Thoracic aorta (tissue), 2 donors: Measurements from ENCODE around the gene OR2AG1. TPM values are rescaled to one million over a fixed set of nuclear protein-coding genes. Genes with fewer than 3 reads are reported as not detected.
A peak's percentile ranks its signal among the peaks of the same experiment; 100 is the strongest.
"Not testable (repeated sequence)": the region's sequence is repeated elsewhere in the genome, so short reads cannot be mapped to it uniquely, and the experiment has no call there.

ENCODE experiments used
- ATAC-seq: fragments of 150-250 bp; one replicate; pipeline ENCODE4 v1.8.0; 2017; ENCODE audit warnings: low read depth; ENCODE audit not compliant: insufficient number of reproducible peaks, low FRiP score
- DNase-seq: peaks from one replicate; pipeline ENCODE4 v3.0.0-alpha.2; 2020; ENCODE audit warnings: low spot score
- H3K27ac ChIP-seq, 2 donors: fragments of 200-600 bp; sonication (generic); 1 replicate in 1 of 2; 2 replicates in 1 of 2; pipeline ENCODE4 v1.5.1; 2016; ENCODE audit warnings: mild to moderate bottlenecking in 2 of 2, moderate library complexity in 2 of 2
- H3K27me3 ChIP-seq: fragments of 200-600 bp; sonication (generic); replicated peaks from 2 replicates; pipeline ENCODE4 v1.6.0; 2016; ENCODE audit warnings: mild to moderate bottlenecking; ENCODE audit not compliant: insufficient read depth
- H3K36me3 ChIP-seq: fragments of 200-600 bp; sonication (generic); one replicate; pipeline ENCODE4 v1.5.1; 2016
- H3K4me1 ChIP-seq, 2 donors: fragments of 200-600 bp; sonication (generic); 1 replicate in 1 of 2; 2 replicates in 1 of 2; pipeline versions ENCODE4 v1.5.1 to v1.6.0; 2016; ENCODE audit warnings: low read depth in 2 of 2, mild to moderate bottlenecking in 1 of 2; ENCODE audit not compliant: control insufficient read depth in 1 of 2
- H3K4me3 ChIP-seq: fragments of 200-600 bp; sonication (generic); 2 replicates; pipeline ENCODE4 v1.5.1; 2016; ENCODE audit warnings: mild to moderate bottlenecking
- H3K9me3 ChIP-seq: fragments of 200-600 bp; sonication (generic); 2 replicates; pipeline ENCODE4 v1.5.1; 2016
- total RNA-seq, 2 donors: library from RNA; depleted of rRNA; stranded (reverse); fragments of >200 nt; gene quantifications; one replicate each; pipeline versions ENCODE4 v1.1.0 to v1.2.3, GENCODE V29; 2016
- TF ChIP-seq, protein P1 (sequence below): fragments of 200-600 bp; sonication (generic); IDR thresholded peaks from one replicate; pipeline ENCODE4 v1.5.1; 2019; ENCODE audit warnings: antibody characterized with exemption

Gene OR2AG1
- total RNA-seq, 2 donors from 2014 or later, result not detected

DNA sequence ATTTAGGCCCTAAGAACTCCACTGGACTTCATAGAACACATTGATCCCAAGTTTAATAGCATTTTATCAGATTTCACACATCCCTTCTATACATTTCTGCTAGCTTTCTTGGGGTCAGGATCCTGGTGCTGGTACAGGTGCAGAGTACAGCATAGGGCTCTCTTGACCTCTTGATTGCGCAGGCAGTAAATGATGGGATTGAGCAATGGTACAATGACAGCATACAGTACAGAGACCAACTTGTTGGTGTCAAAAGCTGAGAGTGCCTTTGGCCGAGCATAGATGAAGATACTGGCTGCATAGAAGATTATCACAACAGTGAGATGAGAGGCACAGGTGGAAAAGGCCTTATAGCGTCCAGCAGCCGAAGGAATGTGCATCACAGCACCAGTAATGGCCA is 11.8 kb downstream of the OR2AG1 start:
- ATAC-seq (no peak), DNase-seq (no peak)
- no peak overlapping the region for H3K4me3 ChIP-seq
- no peak overlapping the region for H3K27ac ChIP-seq
- TF ChIP-seq, protein P1, sequence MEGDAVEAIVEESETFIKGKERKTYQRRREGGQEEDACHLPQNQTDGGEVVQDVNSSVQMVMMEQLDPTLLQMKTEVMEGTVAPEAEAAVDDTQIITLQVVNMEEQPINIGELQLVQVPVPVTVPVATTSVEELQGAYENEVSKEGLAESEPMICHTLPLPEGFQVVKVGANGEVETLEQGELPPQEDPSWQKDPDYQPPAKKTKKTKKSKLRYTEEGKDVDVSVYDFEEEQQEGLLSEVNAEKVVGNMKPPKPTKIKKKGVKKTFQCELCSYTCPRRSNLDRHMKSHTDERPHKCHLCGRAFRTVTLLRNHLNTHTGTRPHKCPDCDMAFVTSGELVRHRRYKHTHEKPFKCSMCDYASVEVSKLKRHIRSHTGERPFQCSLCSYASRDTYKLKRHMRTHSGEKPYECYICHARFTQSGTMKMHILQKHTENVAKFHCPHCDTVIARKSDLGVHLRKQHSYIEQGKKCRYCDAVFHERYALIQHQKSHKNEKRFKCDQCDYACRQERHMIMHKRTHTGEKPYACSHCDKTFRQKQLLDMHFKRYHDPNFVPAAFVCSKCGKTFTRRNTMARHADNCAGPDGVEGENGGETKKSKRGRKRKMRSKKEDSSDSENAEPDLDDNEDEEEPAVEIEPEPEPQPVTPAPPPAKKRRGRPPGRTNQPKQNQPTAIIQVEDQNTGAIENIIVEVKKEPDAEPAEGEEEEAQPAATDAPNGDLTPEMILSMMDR, result no peak
- no peaks in the 10 kb centered on the region for H3K4me1 ChIP-seq
- no peaks in the 10 kb centered on the region for H3K27me3 ChIP-seq
- no peaks in the 10 kb centered on the region for H3K9me3 ChIP-seq
- no peaks in the 10 kb centered on the region for H3K36me3 ChIP-seq

DNA sequence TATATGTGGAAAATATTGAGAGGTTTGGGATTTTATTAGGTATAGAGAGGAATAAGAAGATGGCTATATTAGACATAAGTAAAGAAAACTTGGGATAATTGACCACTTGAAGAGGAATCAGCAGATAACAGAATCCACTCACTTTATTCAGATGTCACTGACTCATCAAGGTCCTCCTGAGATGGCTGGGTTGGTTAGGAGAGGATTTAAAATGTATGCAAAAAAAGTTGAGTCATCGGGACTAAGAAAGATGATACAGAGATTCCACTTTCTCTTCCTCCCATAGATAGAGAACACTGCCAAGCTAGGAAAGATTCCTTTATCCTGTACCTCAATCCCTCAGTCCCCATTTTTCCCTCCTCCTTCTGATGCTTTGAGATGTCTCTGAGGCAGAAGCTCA is 16.6 kb downstream of the OR2AG1 start, which contains the start of gene OR6A2:
Gene OR6A2 (minus strand): TSS at position 288 of the 400 bp plus-strand sequence. CDS start 3,981 bp downstream, outside the sequence.
- no peak within 1 kb of the TSS for H3K27ac ChIP-seq
- DNase-seq (no peak), ATAC-seq (no peak)
- H3K4me1 ChIP-seq, result no peaks in the 10 kb centered on the region
- TF ChIP-seq, protein P1, result no peak
- no peaks in the 10 kb centered on the region for H3K9me3 ChIP-seq
- no peaks in the 10 kb centered on the region for H3K36me3 ChIP-seq
- H3K4me3 ChIP-seq, result no peak within 1 kb of the TSS
- H3K27me3 ChIP-seq, result no peaks in the 10 kb centered on the region

DNA sequence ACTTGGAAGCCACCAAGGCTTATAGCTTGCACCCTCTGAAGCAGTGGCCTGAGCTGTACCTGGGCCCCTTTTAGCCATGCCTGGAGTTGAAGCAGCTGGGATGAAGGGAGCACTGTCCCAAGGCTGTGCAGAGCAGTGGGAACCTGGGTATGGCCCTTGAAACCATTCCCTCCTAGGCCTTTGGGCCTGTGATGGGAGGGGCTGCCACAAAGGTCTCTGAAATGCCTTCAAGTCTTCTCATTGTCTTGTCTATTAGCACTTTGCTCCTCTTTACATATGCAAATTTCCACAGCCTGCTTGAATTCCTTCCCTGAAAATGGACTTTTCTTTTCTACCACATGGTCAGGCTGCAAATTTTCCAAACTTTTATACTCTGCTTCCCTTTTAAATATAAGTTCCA is 18.3 kb downstream of the OR2AG1 start:
- not testable (repeated sequence) for H3K36me3 ChIP-seq, H3K4me1 ChIP-seq, DNase-seq, H3K27ac ChIP-seq, H3K27me3 ChIP-seq, H3K9me3 ChIP-seq, ATAC-seq, H3K4me3 ChIP-seq

DNA sequence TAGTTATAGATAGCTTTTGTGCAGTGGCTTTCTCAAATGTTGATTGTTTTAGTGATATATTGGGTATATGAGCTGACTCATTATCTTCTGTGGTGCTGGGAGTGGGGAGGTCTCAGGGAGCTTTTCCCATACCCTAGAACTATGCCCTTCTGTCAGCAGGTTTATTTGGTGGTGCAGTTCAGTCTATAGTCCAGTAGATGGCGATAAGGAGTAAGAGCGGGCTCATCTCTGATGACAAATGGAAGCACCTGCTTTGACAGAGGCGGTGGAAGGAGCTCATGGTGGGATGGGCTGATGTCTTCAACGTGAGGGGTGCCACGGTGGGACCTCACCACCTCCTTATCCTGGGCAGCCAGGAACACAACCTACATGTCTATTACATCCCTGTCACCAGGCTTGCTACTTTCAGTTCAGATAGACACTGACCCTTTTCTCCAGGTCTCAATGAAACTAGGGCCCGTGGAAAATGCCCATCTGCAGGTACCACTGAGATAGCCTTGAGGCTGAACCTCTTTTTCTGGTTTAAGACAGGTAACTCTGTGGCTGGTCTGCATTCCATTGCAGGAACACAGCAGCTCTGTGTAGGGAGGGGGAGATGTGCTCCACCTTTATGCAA is 29.7 kb downstream of the OR2AG1 start:
- Histone ChIP-seq H3K4me1 (no peaks in the 10 kb centered on the region), H3K27ac (no peak overlapping the region), H3K9me3 (no peaks in the 10 kb centered on the region), H3K27me3 (no peaks in the 10 kb centered on the region), H3K4me3 (no peak overlapping the region), H3K36me3 (no peaks in the 10 kb centered on the region)
- DNase-seq, result no peak
- no peak for ATAC-seq
- TF ChIP-seq, protein P1, result peak; percentile 72

DNA sequence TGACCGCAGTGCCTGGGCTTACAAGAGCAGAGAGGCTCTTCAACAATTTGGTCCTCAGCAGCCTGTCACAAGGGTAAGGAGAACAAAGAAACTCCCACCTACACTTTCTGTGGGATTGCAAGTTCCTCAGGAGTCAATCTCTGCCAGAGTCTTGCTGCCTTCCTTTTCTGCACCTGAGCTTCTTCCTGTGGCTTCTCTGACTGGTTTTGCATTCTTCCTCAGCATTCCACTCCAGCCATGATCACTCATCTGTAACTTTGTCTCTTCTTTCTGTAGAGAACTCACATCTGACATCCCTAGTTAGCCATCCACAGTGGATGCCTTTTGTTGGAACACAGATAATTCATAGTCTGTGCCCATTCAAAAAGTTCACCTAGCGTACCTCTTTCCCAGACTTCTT is 30.8 kb downstream of the OR2AG1 start:
- TF ChIP-seq, protein P1, result no peak
- Histone ChIP-seq H3K4me1 (no peaks in the 10 kb centered on the region), H3K4me3 (no peak overlapping the region), H3K27me3 (no peaks in the 10 kb centered on the region), H3K27ac (no peak overlapping the region), H3K36me3 (no peaks in the 10 kb centered on the region), H3K9me3 (no peaks in the 10 kb centered on the region)
- DNase-seq, result no peak
- no peak for ATAC-seq

DNA sequence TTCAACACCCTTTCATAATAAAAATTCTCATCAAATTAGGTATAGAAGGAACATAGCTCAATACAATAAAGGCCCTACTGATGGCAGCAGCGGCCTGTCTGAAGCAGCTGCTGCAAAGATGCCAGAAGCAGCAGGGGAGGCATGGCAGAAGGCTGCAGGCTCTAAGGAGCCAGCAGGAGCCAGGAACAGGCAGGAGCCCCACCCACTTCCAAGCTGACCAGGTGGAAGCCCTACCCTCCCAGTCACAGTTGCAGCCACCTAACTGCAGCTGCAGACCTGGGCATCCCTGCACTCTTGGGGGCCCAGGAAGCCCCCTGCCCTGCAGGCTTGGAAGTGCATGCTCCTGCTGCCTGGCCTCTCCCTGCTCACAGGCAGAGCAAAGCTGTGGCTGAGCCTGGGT is 34.9 kb downstream of the OR2AG1 start:
- Histone ChIP-seq H3K9me3 (no peaks in the 10 kb centered on the region), H3K4me1 (no peaks in the 10 kb centered on the region), H3K27me3 (no peaks in the 10 kb centered on the region), H3K4me3 (no peak overlapping the region), H3K36me3 (no peaks in the 10 kb centered on the region), H3K27ac (no peak overlapping the region)
- no peak for ATAC-seq
- DNase-seq, result no peak
- TF ChIP-seq, protein P1, result no peak
